ENCODE results near the gene G6PD.

DNA sequence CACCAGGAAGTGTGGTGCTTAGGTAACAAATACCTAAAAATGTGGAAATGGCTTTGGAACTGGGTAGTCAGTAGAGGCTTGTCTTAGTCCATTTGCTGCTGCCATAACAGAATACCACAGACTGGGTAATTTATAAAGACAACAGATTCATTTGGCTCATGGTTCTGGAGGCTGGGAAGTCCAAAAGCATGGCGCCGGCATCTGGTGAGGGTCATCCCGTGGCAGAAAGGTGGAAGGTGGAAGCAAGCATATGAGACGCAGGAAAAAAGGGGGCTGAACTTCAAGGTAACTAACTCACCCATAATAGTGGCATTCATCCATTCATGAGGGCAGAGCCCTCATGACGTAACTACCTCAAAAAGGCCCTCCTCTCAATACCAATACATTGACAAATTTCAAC, 37.2 kb downstream of the G6PD start:
- TF ChIP-seq POLR2A (IDR thresholded peaks at IDR 0.05; ENCODE audit: low read depth, low read length) (no peak), EZH2 (IDR thresholded peaks at IDR 0.05; ENCODE audit: borderline replicate concordance, low read depth, low read length, severe bottlenecking) (no peak), MYC (IDR thresholded peaks at IDR 0.05; ENCODE audit: low read depth, low read length) (no peak), GATA2 (IDR thresholded peaks at IDR 0.05; ENCODE audit: insufficient read depth, insufficient read length, low read depth, low read length) (no peak)
- TF ChIP-seq, protein P1, sequence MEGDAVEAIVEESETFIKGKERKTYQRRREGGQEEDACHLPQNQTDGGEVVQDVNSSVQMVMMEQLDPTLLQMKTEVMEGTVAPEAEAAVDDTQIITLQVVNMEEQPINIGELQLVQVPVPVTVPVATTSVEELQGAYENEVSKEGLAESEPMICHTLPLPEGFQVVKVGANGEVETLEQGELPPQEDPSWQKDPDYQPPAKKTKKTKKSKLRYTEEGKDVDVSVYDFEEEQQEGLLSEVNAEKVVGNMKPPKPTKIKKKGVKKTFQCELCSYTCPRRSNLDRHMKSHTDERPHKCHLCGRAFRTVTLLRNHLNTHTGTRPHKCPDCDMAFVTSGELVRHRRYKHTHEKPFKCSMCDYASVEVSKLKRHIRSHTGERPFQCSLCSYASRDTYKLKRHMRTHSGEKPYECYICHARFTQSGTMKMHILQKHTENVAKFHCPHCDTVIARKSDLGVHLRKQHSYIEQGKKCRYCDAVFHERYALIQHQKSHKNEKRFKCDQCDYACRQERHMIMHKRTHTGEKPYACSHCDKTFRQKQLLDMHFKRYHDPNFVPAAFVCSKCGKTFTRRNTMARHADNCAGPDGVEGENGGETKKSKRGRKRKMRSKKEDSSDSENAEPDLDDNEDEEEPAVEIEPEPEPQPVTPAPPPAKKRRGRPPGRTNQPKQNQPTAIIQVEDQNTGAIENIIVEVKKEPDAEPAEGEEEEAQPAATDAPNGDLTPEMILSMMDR (IDR thresholded peaks at IDR 0.05; ENCODE audit: extremely low read depth in 1 of 2, insufficient read depth in 1 of 2, low read depth in 1 of 2, low read length in 2 of 2): no peak
